NB4 (cell line): ENCODE measurements around the gene ZFPM1.

Experiments
- POLR2A ChIP-seq: IDR thresholded peaks from 2 replicates; pipeline ENCODE4 v1.6.1; 2011; ENCODE audit warnings: mild to moderate bottlenecking; ENCODE audit not compliant: insufficient read length; ENCODE audit errors: extremely low read depth
- TF ChIP-seq, protein P1 (sequence below): IDR thresholded peaks from one replicate; pipeline ENCODE4 v1.5.1; 2012; ENCODE audit warnings: low read depth, low read length
- TF ChIP-seq, protein P2 (sequence below): IDR thresholded peaks from 2 replicates; pipeline ENCODE4 v1.6.1; 2011; ENCODE audit warnings: low read depth, low read length

DNA sequence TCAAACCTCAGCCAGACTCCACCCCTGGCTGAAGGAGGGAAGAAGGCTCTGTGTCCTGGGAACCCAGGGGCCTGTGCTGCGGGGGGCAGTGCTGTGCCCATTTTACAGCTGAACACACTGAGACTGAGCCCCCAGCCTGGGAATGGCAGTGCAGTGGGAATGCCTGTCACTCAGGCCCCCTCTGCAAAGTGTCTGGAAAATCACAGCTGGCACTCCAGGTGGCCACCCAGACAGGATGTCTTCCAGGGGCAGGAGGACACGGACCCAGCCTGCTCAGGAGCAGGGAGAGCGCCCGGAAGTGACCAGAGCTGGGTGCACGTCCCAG lies 37.7 kb upstream of the ZFPM1 start:
- TF ChIP-seq, protein P1, sequence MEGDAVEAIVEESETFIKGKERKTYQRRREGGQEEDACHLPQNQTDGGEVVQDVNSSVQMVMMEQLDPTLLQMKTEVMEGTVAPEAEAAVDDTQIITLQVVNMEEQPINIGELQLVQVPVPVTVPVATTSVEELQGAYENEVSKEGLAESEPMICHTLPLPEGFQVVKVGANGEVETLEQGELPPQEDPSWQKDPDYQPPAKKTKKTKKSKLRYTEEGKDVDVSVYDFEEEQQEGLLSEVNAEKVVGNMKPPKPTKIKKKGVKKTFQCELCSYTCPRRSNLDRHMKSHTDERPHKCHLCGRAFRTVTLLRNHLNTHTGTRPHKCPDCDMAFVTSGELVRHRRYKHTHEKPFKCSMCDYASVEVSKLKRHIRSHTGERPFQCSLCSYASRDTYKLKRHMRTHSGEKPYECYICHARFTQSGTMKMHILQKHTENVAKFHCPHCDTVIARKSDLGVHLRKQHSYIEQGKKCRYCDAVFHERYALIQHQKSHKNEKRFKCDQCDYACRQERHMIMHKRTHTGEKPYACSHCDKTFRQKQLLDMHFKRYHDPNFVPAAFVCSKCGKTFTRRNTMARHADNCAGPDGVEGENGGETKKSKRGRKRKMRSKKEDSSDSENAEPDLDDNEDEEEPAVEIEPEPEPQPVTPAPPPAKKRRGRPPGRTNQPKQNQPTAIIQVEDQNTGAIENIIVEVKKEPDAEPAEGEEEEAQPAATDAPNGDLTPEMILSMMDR = no peak
- TF ChIP-seq POLR2A = no peak
- TF ChIP-seq, protein P2, sequence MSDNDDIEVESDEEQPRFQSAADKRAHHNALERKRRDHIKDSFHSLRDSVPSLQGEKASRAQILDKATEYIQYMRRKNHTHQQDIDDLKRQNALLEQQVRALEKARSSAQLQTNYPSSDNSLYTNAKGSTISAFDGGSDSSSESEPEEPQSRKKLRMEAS = no peak
